DND-41 (cell line): Measurements from ENCODE around the gene OR2M5.

Experiments
- EZH2 ChIP-seq: IDR thresholded peaks from 3 replicates; pipeline ENCODE4 v1.6.1; 2012; ENCODE audit warnings: borderline replicate concordance, low read depth, mild to moderate bottlenecking, moderate library complexity, low read length, inconsistent platforms; ENCODE audit not compliant: severe bottlenecking
- TF ChIP-seq, protein P1 (sequence below): IDR thresholded peaks from 2 replicates; pipeline ENCODE4 v1.5.1; 2012; ENCODE audit warnings: borderline replicate concordance, low read length, moderate library complexity, mild to moderate bottlenecking; ENCODE audit not compliant: poor library complexity, severe bottlenecking; ENCODE audit errors: extremely low read depth

DNA sequence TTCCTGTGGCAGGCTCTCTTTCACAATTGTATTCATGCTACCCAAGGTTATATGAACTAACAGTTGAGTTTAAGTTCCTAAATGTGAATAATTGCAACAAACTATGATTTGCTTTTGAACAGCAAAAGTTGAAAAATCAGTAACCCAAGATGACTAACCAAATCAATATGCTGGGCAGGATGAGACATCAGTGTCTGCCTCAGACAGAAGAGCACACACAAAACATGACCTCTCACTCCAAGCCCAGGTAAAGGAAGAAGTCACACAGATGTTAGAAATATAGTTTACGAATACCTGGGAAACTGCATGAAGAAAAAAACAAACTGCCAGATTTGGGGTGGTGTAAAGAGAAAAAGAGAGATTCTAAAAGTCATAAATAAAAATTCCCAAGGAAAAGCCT is 46.4 kb upstream of the OR2M5 start:
- TF ChIP-seq, protein P1, sequence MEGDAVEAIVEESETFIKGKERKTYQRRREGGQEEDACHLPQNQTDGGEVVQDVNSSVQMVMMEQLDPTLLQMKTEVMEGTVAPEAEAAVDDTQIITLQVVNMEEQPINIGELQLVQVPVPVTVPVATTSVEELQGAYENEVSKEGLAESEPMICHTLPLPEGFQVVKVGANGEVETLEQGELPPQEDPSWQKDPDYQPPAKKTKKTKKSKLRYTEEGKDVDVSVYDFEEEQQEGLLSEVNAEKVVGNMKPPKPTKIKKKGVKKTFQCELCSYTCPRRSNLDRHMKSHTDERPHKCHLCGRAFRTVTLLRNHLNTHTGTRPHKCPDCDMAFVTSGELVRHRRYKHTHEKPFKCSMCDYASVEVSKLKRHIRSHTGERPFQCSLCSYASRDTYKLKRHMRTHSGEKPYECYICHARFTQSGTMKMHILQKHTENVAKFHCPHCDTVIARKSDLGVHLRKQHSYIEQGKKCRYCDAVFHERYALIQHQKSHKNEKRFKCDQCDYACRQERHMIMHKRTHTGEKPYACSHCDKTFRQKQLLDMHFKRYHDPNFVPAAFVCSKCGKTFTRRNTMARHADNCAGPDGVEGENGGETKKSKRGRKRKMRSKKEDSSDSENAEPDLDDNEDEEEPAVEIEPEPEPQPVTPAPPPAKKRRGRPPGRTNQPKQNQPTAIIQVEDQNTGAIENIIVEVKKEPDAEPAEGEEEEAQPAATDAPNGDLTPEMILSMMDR = no peak
- no peak for TF ChIP-seq EZH2
